LNCaP clone FGC (cell line): ENCODE results near the gene JOSD1.
A peak's percentile ranks its signal among the peaks of the same experiment; 100 is the strongest.

Experiments
- DNase-seq: peaks from one replicate; pipeline ENCODE4 v3.0.0-alpha.2; 2011; ENCODE audit warnings: low read depth
- H3K4me3 ChIP-seq: 2 replicates; pipeline ENCODE4 v1.5.1; 2011; ENCODE audit warnings: mild to moderate bottlenecking, low read depth, low read length, control low read depth
- CTCF ChIP-seq: IDR thresholded peaks from 2 replicates; pipeline ENCODE4 v1.5.1; 2012; ENCODE audit warnings: mild to moderate bottlenecking; ENCODE audit not compliant: control insufficient read depth, insufficient read depth; ENCODE audit errors: extremely low read depth

The JOSD1 gene

GRCh38 chr22:38733329-38733723 is 32.6 kb upstream of the JOSD1 start:
- peak; percentile 42 for TF ChIP-seq CTCF
- H3K4me3 ChIP-seq, result no peak overlapping the region
- no peak for DNase-seq

GRCh38 chr22:38732251-38732815 is 31.6 kb upstream of the JOSD1 start:
- H3K4me3 ChIP-seq, result no peak overlapping the region
- 0 out of 2 replicates have a peak, but pooled peaks have one; percentile 19 for TF ChIP-seq CTCF
- DNase-seq, result peak; percentile 50

- TF ChIP-seq CTCF, result no peak
- no peak for DNase-seq
- no peak overlapping the region for H3K4me3 ChIP-seq
Observed at GRCh38 chr22:38731703-38732161, 31.0 kb upstream of the JOSD1 start.

GRCh38 chr22:38730411-38730871 is 29.7 kb upstream of the JOSD1 start:
- no peak overlapping the region for H3K4me3 ChIP-seq
- no peak for TF ChIP-seq CTCF
- no peak for DNase-seq

- H3K4me3 ChIP-seq, result no peak overlapping the region
- TF ChIP-seq CTCF, result no peak
- DNase-seq, result no peak
Observed at GRCh38 chr22:38729946-38730345, 29.2 kb upstream of the JOSD1 start.

- no peak overlapping the region for H3K4me3 ChIP-seq
- TF ChIP-seq CTCF, result no peak
- no peak for DNase-seq
Observed at GRCh38 chr22:38728871-38729796, 28.4 kb upstream of the JOSD1 start.
